K562 (cell line): ENCODE measurements around the gene DPP8. TPM values are rescaled to one million over a fixed set of nuclear protein-coding genes. Genes with fewer than 3 reads are reported as not detected.
A peak's percentile ranks its signal among the peaks of the same experiment; 100 is the strongest.

Experiments
- ATAC-seq: fragments of 200-7000 bp; cut with Tn5 transposase; 3 replicates; pipeline ENCODE4 v1.9.1; 2020; ENCODE audit warnings: moderate library complexity
- BruUV-seq: library from RNA; stranded (reverse); fragments of 400-500 nt; replicated peaks from 2 replicates; lab custom pipeline; 2021; lab: Mats Ljungman, UMichigan
- CTCF ChIA-PET: fragments of 300-600 bp; formaldehyde crosslinking; extraction: SDS; loops from one replicate; lab custom pipeline; 2021; ENCODE audit warnings: low intra/inter-chr PET ratio; lab: Yijun Ruan, JAX
- POLR2A ChIA-PET: fragments of 300-600, 350-650 bp; sonication (Branson Sonifier 250); formaldehyde crosslinking; extraction: SDS; loops from one replicate; lab custom pipeline; 2021; ENCODE audit warnings: antibody characterized with exemption, inconsistent platforms; lab: Yijun Ruan, JAX
- DNase-seq, 4 experiments: peaks; one replicate each; pipeline versions ENCODE4 v3.0.0 to v3.0.0-alpha.2; 2011 to 2018; ENCODE audit warnings: low spot score in 3 of 4, mixed read lengths in 3 of 4; ENCODE audit errors: extremely low read depth in 1 of 4
- FAIRE-seq: peaks from 2 replicates; lab custom pipeline; 2011; peaks lifted over from hg19 to GRCh38; lab: Jason Lieb, UNC
- H2AFZ ChIP-seq: 2 replicates; pipeline ENCODE4 v1.6.0; 2011; ENCODE audit warnings: low read depth, low read length, control low read depth, inconsistent platforms
- H3K27ac ChIP-seq: fragments of 200-600 bp; 3 replicates; pipeline ENCODE4 v1.8.0; 2011; ENCODE audit warnings: low read depth, mild to moderate bottlenecking, control low read depth, inconsistent platforms, low read length, moderate library complexity, mixed read lengths; ENCODE audit errors: extremely low read depth
- H3K27me3 ChIP-seq, 2 experiments: fragments of 300-600 bp in 1 of 2; 2 replicates in 1 of 2; 3 replicates in 1 of 2; pipeline versions ENCODE4 v1.6.0 to v1.8.0; 2011; ENCODE audit warnings: inconsistent platforms in 2 of 2, low read length in 2 of 2, mild to moderate bottlenecking in 1 of 2, mixed read lengths in 1 of 2, moderate library complexity in 1 of 2; ENCODE audit not compliant: control insufficient read depth in 2 of 2, insufficient read depth in 2 of 2
- H3K36me3 ChIP-seq: fragments of 300-600 bp; 3 replicates; pipeline ENCODE4 v1.8.0; 2011; ENCODE audit warnings: mild to moderate bottlenecking, low read length, inconsistent platforms; ENCODE audit not compliant: control insufficient read depth, insufficient read depth
- H3K4me1 ChIP-seq, 2 experiments: fragments of 200-600 bp in 1 of 2; replicated peaks in 1 of 2; 2 replicates in 1 of 2; 3 replicates in 1 of 2; pipeline versions ENCODE4 v1.5.1 to v1.8.0; 2011; ENCODE audit warnings: inconsistent platforms in 2 of 2, low read length in 2 of 2, mild to moderate bottlenecking in 1 of 2, mixed read lengths in 1 of 2, moderate library complexity in 1 of 2; ENCODE audit not compliant: control insufficient read depth in 2 of 2, insufficient read depth in 2 of 2
- H3K4me2 ChIP-seq: 2 replicates; pipeline ENCODE4 v1.6.1; 2011; ENCODE audit warnings: low read length, control low read depth, inconsistent platforms, mixed read lengths; ENCODE audit not compliant: insufficient read depth
- H3K4me3 ChIP-seq: fragments of 200-600 bp; sonication (generic), shearing (Covaris generic); 2 replicates; pipeline ENCODE4 v1.5.1; 2016; ENCODE audit warnings: control low read depth, inconsistent platforms
- H3K79me2 ChIP-seq: fragments of 200-600 bp; 3 replicates; pipeline ENCODE4 v1.8.0; 2011; ENCODE audit warnings: low read length, inconsistent platforms; ENCODE audit not compliant: control insufficient read depth, insufficient read depth
- H3K9ac ChIP-seq, 2 experiments: 2 replicates each; pipeline versions ENCODE4 v1.6.0 to v1.6.1; 2011; ENCODE audit warnings: low read depth in 2 of 2, low read length in 2 of 2, control low read depth in 1 of 2, inconsistent platforms in 1 of 2, mild to moderate bottlenecking in 1 of 2, mixed read lengths in 1 of 2; ENCODE audit not compliant: insufficient read depth in 1 of 2
- H3K9me1 ChIP-seq: one replicate; pipeline ENCODE4 v1.6.0; 2011; ENCODE audit warnings: inconsistent platforms, mild to moderate bottlenecking, low read length, moderate library complexity; ENCODE audit not compliant: control insufficient read depth, insufficient read depth
- H3K9me3 ChIP-seq: replicated peaks from 2 replicates; pipeline ENCODE4 v1.5.1; 2011; ENCODE audit warnings: low read depth, low read length, inconsistent platforms; ENCODE audit not compliant: control insufficient read depth, insufficient read depth
- H4K20me1 ChIP-seq: replicated peaks from 2 replicates; pipeline ENCODE4 v1.6.1; 2011; ENCODE audit warnings: low read length, inconsistent platforms, mixed read lengths; ENCODE audit not compliant: control insufficient read depth, insufficient read depth
- FOXK2 ChIP-seq, 2 experiments: fragments of 450-650 bp; IDR thresholded peaks in 1 of 2; conservative IDR thresholded peaks in 1 of 2; 2 replicates each; pipeline ENCODE4 v1.6.1; 2016; ENCODE audit warnings: low read depth in 2 of 2, mild to moderate bottlenecking in 1 of 2
- PML ChIP-seq: IDR thresholded peaks from 2 replicates; pipeline ENCODE4 v1.6.1; 2012; ENCODE audit warnings: low read length, inconsistent platforms
- POLR2A ChIP-seq: fragments of 450-650 bp; conservative IDR thresholded peaks from 2 replicates; pipeline ENCODE4 v1.6.1; 2016
- SMAD2 ChIP-seq: fragments of 150-350 bp; IDR thresholded peaks from 2 replicates; pipeline ENCODE4 v1.6.1; 2014; ENCODE audit warnings: low read depth, mild to moderate bottlenecking, low read length
- ZFP36 ChIP-seq: fragments of 150-350 bp; IDR thresholded peaks from 2 replicates; pipeline ENCODE4 v1.6.1; 2018; ENCODE audit warnings: low read length, low read depth; ENCODE audit not compliant: partially characterized antibody
- ZKSCAN1 ChIP-seq: fragments of 150-350 bp; IDR thresholded peaks from 2 replicates; pipeline ENCODE4 v1.6.1; 2016; ENCODE audit warnings: low read depth, low read length
- ZNF146 ChIP-seq: IDR thresholded peaks from one replicate; pipeline ENCODE4 v1.6.1; 2018; ENCODE audit warnings: missing compliant biosample characterization; ENCODE audit not compliant: unreplicated experiment
- WGBS: fragments of 100-300 bp; shearing (Covaris generic); methylation state at CpG from one replicate; pipeline ENCODE4 v1.1.6; 2016; ENCODE audit warnings: low coverage, mixed read lengths; ENCODE audit not compliant: insufficient coverage; ENCODE audit errors: missing lambda C conversion rate; 5-methylcytosine and 5-hydroxymethylcytosine counted together
- in situ Hi-C: fragments of 300-500 bp; cut with MboI; formaldehyde crosslinking; loops from 4 replicates; pipeline ENCODE4 v1.15.0; 2018; ENCODE audit warnings: inconsistent platforms, mixed read lengths
- intact Hi-C: fragments of 100-400 bp; cut with micrococcal nuclease; formaldehyde crosslinking; loops from 2 replicates; pipeline ENCODE4 v1.14.2; 2022
- polyA plus RNA-seq, 8 experiments: library from polyadenylated mRNA; depleted of rRNA in 4 of 8; stranded (reverse) in 5 of 8; unstranded in 3 of 8; fragments of >200 nt; fragmentation: Nextera tagmentation in 2 of 8; fragmentation: Illumina TruSeq in 1 of 8; extraction: Ambion mirVana in 2 of 8; extraction: Trizol in 1 of 8; gene quantifications; 2 replicates each; pipeline versions ENCODE4 v1.2.1 to v1.2.3, GENCODE V29; 2011 to 2014; ENCODE audit warnings: inconsistent platforms in 1 of 8, missing spikeins in 1 of 8
- total RNA-seq, 7 experiments: library from RNA; depleted of rRNA in 6 of 7; stranded (reverse); fragments of >200 nt in 6 of 7; fragmentation: Illumina TruSeq in 2 of 7; extraction: Trizol in 2 of 7; gene quantifications; 2 replicates each; pipeline versions ENCODE4 v1.2.1 to v1.2.3, GENCODE V29; 2011 to 2021; ENCODE audit warnings: low replicate concordance in 1 of 7
- TF ChIP-seq, protein P1 (sequence below): fragments of 250-450 bp; sonication (Bioruptor Pico); IDR thresholded peaks from 2 replicates; pipeline ENCODE4 v1.4.0; 2020; ENCODE audit warnings: borderline replicate concordance
- TF ChIP-seq, protein P2 (sequence below): fragments of 450-650 bp; formaldehyde crosslinking; IDR thresholded peaks from 2 replicates; pipeline ENCODE4 v1.4.0; 2020; ENCODE audit warnings: mild to moderate bottlenecking, moderate library complexity
- TF ChIP-seq, protein P3 (sequence below): fragments of 450-650 bp; IDR thresholded peaks from 2 replicates; pipeline ENCODE4 v1.6.1; 2018; ENCODE audit not compliant: partially characterized antibody
- TF ChIP-seq, protein P4 (sequence below), 3 experiments: fragments of 200-800 bp in 1 of 3; fragments of 250-450 bp in 1 of 3; fragments of 450-650 bp in 1 of 3; sonication (Bioruptor Pico) in 1 of 3; sonication (Bioruptor generic) in 1 of 3; formaldehyde crosslinking in 1 of 3; IDR thresholded peaks; 2 replicates each; pipeline versions ENCODE4 v1.6.1 to v1.8.0; 2016 to 2022; ENCODE audit warnings: mild to moderate bottlenecking in 2 of 3, missing genetic modification characterization in 2 of 3, missing compliant biosample characterization in 1 of 3, moderate library complexity in 1 of 3

Gene DPP8
- total and polyA plus RNA-seq, 9 of the 15 experiments (the other 6 are each of a cell fraction or from before 2014, with no cell fraction given) = 5.5 to 36.7 (median 20.7) TPM

DNA sequence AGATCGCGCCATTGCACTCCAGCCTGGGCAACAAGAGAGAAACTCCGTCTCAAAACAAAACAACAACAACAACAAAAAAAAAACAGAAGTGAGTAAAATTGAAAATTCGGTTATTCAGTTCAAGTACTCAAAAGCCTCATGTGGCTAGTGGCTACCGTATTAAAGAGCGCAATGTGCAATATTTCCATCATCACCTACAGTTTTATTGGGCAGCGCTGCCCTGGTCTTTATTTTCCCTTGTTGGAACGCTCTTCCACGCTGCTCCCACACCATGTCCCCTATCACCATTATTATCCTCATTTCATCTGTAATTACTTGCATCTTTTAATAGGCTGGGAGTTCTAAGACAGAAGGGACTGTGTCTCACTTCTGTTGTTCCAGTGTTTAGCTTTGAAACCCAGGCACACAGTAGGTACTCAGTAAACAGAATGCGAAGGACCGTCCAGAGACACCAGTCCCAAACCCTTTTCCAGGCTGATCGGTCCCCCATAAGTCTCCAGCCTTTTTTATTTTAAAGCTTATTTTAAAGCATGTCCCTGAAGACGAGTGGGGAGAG lies 12.4 kb upstream of the DPP8 start:
- Histone ChIP-seq H3K79me2 (peaks cover 51% of the 10 kb centered on the region), H3K27me3 (no peaks in the 10 kb centered on the region), H3K4me1 (peaks cover 21 to 31% of the 10 kb centered on the region in 2 experiments; a peak in 4 of 5 replicates), H3K9me1 (no peaks in the 10 kb centered on the region), H2AFZ (peak overlapping the region; percentile 100), H3K27ac (peak overlapping the region; percentile 96), H3K4me2 (peak overlapping the region; percentile 91), H4K20me1 (peaks cover 25% of the 10 kb centered on the region), H3K9me3 (no peaks in the 10 kb centered on the region), H3K4me3 (peak overlapping the region; percentile 92), H3K36me3 (peaks cover 14% of the 10 kb centered on the region; the same call in 2 of the 3 replicates), H3K9ac (peak overlapping the region; percentile 92 to 98; a peak in 3 of 4 replicates)
- FAIRE-seq (no peak), ATAC-seq (no peak), DNase-seq (no peak)
- 30% methylated on average over 12 of the region's 13 CpGs for WGBS
- ChIA-PET POLR2A (interaction anchor here (1.3 to 1.9 kb wide), 4 partner anchors 10 to 42 kb away, joined by 3 to 12 read pairs (median 4); no protein-coding TSS in a partner anchor), CTCF (no interaction called here)
- intact Hi-C loops (no loop called here), in situ Hi-C loops (no loop called here)
- TSS peak; percentile 92 for BruUV-seq
- TF ChIP-seq ZFP36 = no peak
- TF ChIP-seq FOXK2 (conservative IDR thresholded peaks at IDR 0.05 in 1 of 2, IDR thresholded peaks at IDR 0.05 in 1 of 2; ENCODE audit: low read depth in 2 of 2) = peak; percentile 15 to 23; a peak in 1 of 4 replicates
- TF ChIP-seq PML = no peak
- TF ChIP-seq SMAD2 = no peak
- TF ChIP-seq, protein P1, sequence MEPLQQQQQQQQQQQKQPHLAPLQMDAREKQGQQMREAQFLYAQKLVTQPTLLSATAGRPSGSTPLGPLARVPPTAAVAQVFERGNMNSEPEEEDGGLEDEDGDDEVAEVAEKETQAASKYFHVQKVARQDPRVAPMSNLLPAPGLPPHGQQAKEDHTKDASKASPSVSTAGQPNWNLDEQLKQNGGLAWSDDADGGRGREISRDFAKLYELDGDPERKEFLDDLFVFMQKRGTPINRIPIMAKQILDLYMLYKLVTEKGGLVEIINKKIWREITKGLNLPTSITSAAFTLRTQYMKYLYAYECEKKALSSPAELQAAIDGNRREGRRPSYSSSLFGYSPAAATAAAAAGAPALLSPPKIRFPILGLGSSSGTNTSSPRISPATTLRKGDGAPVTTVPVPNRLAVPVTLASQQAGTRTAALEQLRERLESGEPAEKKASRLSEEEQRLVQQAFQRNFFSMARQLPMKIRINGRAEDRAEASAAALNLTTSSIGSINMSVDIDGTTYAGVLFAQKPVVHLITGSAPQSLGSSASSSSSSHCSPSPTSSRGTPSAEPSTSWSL = no peak
- TF ChIP-seq, protein P2, sequence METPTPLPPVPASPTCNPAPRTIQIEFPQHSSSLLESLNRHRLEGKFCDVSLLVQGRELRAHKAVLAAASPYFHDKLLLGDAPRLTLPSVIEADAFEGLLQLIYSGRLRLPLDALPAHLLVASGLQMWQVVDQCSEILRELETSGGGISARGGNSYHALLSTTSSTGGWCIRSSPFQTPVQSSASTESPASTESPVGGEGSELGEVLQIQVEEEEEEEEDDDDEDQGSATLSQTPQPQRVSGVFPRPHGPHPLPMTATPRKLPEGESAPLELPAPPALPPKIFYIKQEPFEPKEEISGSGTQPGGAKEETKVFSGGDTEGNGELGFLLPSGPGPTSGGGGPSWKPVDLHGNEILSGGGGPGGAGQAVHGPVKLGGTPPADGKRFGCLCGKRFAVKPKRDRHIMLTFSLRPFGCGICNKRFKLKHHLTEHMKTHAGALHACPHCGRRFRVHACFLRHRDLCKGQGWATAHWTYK (CRISPR knock-in tag) = no peak
- TF ChIP-seq POLR2A = 0 out of 2 replicates have a peak, but pooled peaks have one; percentile 34
- TF ChIP-seq ZKSCAN1 = peak; percentile 99
- TF ChIP-seq ZNF146 (CRISPR knock-in tag) = no peak
- TF ChIP-seq, protein P3, sequence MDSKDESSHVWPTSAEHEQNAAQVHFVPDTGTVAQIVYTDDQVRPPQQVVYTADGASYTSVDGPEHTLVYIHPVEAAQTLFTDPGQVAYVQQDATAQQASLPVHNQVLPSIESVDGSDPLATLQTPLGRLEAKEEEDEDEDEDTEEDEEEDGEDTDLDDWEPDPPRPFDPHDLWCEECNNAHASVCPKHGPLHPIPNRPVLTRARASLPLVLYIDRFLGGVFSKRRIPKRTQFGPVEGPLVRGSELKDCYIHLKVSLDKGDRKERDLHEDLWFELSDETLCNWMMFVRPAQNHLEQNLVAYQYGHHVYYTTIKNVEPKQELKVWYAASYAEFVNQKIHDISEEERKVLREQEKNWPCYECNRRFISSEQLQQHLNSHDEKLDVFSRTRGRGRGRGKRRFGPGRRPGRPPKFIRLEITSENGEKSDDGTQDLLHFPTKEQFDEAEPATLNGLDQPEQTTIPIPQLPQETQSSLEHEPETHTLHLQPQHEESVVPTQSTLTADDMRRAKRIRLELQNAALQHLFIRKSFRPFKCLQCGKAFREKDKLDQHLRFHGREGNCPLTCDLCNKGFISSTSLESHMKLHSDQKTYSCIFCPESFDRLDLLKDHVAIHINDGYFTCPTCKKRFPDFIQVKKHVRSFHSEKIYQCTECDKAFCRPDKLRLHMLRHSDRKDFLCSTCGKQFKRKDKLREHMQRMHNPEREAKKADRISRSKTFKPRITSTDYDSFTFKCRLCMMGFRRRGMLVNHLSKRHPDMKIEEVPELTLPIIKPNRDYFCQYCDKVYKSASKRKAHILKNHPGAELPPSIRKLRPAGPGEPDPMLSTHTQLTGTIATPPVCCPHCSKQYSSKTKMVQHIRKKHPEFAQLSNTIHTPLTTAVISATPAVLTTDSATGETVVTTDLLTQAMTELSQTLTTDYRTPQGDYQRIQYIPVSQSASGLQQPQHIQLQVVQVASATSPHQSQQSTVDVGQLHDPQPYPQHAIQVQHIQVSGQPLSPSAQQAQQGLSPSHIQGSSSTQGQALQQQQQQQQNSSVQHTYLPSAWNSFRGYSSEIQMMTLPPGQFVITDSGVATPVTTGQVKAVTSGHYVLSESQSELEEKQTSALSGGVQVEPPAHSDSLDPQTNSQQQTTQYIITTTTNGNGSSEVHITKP = peak; percentile 49
- TF ChIP-seq, protein P4, sequence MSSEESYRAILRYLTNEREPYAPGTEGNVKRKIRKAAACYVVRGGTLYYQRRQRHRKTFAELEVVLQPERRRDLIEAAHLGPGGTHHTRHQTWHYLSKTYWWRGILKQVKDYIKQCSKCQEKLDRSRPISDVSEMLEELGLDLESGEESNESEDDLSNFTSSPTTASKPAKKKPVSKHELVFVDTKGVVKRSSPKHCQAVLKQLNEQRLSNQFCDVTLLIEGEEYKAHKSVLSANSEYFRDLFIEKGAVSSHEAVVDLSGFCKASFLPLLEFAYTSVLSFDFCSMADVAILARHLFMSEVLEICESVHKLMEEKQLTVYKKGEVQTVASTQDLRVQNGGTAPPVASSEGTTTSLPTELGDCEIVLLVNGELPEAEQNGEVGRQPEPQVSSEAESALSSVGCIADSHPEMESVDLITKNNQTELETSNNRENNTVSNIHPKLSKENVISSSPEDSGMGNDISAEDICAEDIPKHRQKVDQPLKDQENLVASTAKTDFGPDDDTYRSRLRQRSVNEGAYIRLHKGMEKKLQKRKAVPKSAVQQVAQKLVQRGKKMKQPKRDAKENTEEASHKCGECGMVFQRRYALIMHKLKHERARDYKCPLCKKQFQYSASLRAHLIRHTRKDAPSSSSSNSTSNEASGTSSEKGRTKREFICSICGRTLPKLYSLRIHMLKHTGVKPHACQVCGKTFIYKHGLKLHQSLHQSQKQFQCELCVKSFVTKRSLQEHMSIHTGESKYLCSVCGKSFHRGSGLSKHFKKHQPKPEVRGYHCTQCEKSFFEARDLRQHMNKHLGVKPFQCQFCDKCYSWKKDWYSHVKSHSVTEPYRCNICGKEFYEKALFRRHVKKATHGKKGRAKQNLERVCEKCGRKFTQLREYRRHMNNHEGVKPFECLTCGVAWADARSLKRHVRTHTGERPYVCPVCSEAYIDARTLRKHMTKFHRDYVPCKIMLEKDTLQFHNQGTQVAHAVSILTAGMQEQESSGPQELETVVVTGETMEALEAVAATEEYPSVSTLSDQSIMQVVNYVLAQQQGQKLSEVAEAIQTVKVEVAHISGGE (CRISPR knock-in tag; IDR thresholded peaks at IDR 0.05) = peak in 1 of 3 experiments; percentile 6; a peak in 1 of 6 replicates
